ENCODE results near the gene NOL7.

- TF ChIP-seq POLR2A (IDR thresholded peaks at IDR 0.05; ENCODE audit: low read depth, low read length) (no peak), TAF1 (IDR thresholded peaks at IDR 0.05; ENCODE audit: borderline replicate concordance, low read depth, low read length) (no peak)
Observed at GRCh38 chr6:13669476-13669875, 54.3 kb downstream of the NOL7 start.

All from GM12892 (cell line).